ENCODE data around the gene GAS2L2. TPM values are rescaled to one million over a fixed set of nuclear protein-coding genes. Genes with fewer than 3 reads are reported as not detected.

Gene GAS2L2
- total and polyA plus RNA-seq, 2 of the 8 experiments (the other 6 are each of a cell fraction or from before 2014, with no cell fraction given), result 0.09 to 0.13 TPM

GRCh38 chr17:35796942-35797341, 43.9 kb upstream of the GAS2L2 start:
- ChIA-PET POLR2A (ENCODE audit: partially characterized antibody) (interaction anchor here (0.9 to 7.5 kb wide), 2 partner anchors 13 to 23 kb away, joined by 3 to 50 read pairs; partner anchors contain the start of gene TAF15), CTCF (ENCODE audit: partially characterized antibody) (interaction anchor here (0.6 to 11.7 kb wide), 7 partner anchors 8 to 363 kb away, joined by 3 to 179 read pairs (median 4); partner anchors contain the start of genes C17orf50 and TAF15)
- Histone ChIP-seq H3K79me2 (ENCODE audit: control insufficient read depth in 1 of 2, insufficient read depth in 2 of 2, low read length in 2 of 2) (no peaks in the 10 kb centered on the region), H3K4me2 (ENCODE audit: insufficient read depth in 1 of 2, low read depth in 2 of 2, low read length in 2 of 2) (no peak overlapping the region), H2BK12ac (ENCODE audit: low read depth, low read length) (no peak overlapping the region), H3K23me2 (ENCODE audit: low read depth, low read length) (peaks cover 11% of the 10 kb centered on the region; the same call in 1 of the 2 replicates), H2AK5ac (ENCODE audit: low read depth, low read length) (no peak overlapping the region), H2AFZ (ENCODE audit: low read length) (no peak overlapping the region), H3K9ac (replicated peaks in 1 of 4; ENCODE audit: extremely low read depth in 1 of 4, low read depth in 3 of 4, low read length in 3 of 4) (no peak overlapping the region), H3K9me3 (ENCODE audit: insufficient read depth in 2 of 2, low read depth in 1 of 2, low read length in 1 of 2) (no peaks in the 10 kb centered on the region), H2BK5ac (ENCODE audit: low read depth, low read length) (no peak overlapping the region), H3K36me3 (ENCODE audit: control insufficient read depth in 2 of 4, insufficient read depth in 4 of 4, low read length in 3 of 4) (no peaks in the 10 kb centered on the region), H4K91ac (replicated peaks; ENCODE audit: insufficient read length, low read length) (no peak overlapping the region), H3K4ac (replicated peaks; ENCODE audit: insufficient read length, low read depth, low read length) (no peak overlapping the region), H4K5ac (ENCODE audit: insufficient read length, low read depth, low read length) (no peak overlapping the region), H4K20me1 (replicated peaks in 1 of 2; ENCODE audit: control insufficient read depth in 1 of 2, insufficient read depth in 2 of 2, low read length in 2 of 2) (peaks cover 2% of the 10 kb centered on the region in 2 experiments), H3K4me3 (ENCODE audit: extremely low read depth in 1 of 4, insufficient read depth in 2 of 4, low read depth in 3 of 4, low read length in 4 of 4) (no peak overlapping the region), H2BK15ac (ENCODE audit: low read length) (no peak overlapping the region), H3K56ac (replicated peaks; ENCODE audit: insufficient read length, low read depth, low read length) (no peak overlapping the region), H3K79me1 (ENCODE audit: low read depth, low read length) (no peaks in the 10 kb centered on the region), H2BK20ac (ENCODE audit: low read length) (no peak overlapping the region), H3K23ac (ENCODE audit: insufficient read length) (no peak overlapping the region), H2BK120ac (replicated peaks; ENCODE audit: low read depth, low read length) (no peak overlapping the region), H3K27ac (ENCODE audit: low read depth, low read length) (no peak overlapping the region), H3K14ac (ENCODE audit: insufficient read length) (no peak overlapping the region), H3K27me3 (replicated peaks in 1 of 4; ENCODE audit: control insufficient read depth in 3 of 4, extremely low read depth in 1 of 4, insufficient read depth in 3 of 4, low read length in 3 of 4) (peaks cover 23 to 54% (median 43%) of the 10 kb centered on the region in 4 experiments), H3K18ac (ENCODE audit: extremely low read depth, low read length) (no peak overlapping the region), H3K4me1 (replicated peaks in 1 of 4; ENCODE audit: control insufficient read depth in 3 of 4, insufficient read depth in 4 of 4, low read length in 3 of 4) (peaks cover 0 to 10% (median 5%) of the 10 kb centered on the region in 4 experiments; a peak in 5 of 7 replicates), H4K8ac (ENCODE audit: extremely low read depth, insufficient read depth, low read length) (no peak overlapping the region)
- WGBS, 2 experiments (ENCODE audit: extremely low coverage in 1 of 2, insufficient coverage in 1 of 2, insufficient read length in 1 of 2, insufficient replicate concordance in 2 of 2, low coverage in 1 of 2, low lambda C conversion rate in 2 of 2, missing lambda C conversion rate in 1 of 2), result 87% methylated on average over 1 of the region's 1 CpG; no CpG with 5 or more reads in 1 of the 2 experiments
- FAIRE-seq (no peak), DNase-seq (ENCODE audit: low read depth in 1 of 2, low spot score in 2 of 2) (peak in 1 of 2 experiments; percentile 2)
- no peak for TF ChIP-seq JUND (IDR thresholded peaks at IDR 0.05; ENCODE audit: low read length)
- no peak for TF ChIP-seq SRF (IDR thresholded peaks at IDR 0.05; ENCODE audit: low read depth, low read length)
- no peak for TF ChIP-seq BCL11A (IDR thresholded peaks at IDR 0.05; ENCODE audit: low read depth in 2 of 2, low read length in 2 of 2)
- TF ChIP-seq NANOG (IDR thresholded peaks at IDR 0.05; ENCODE audit: insufficient read depth, low read depth, low read length, poor library complexity, severe bottlenecking), result no peak
